ENCODE results near the gene KEAP1. TPM values are rescaled to one million over a fixed set of nuclear protein-coding genes. Genes with fewer than 3 reads are reported as not detected.

The KEAP1 gene
- total and polyA plus RNA-seq, 3 donors from 2014 or later, result 40.7 to 61.0 (median 54.1) TPM

DNA sequence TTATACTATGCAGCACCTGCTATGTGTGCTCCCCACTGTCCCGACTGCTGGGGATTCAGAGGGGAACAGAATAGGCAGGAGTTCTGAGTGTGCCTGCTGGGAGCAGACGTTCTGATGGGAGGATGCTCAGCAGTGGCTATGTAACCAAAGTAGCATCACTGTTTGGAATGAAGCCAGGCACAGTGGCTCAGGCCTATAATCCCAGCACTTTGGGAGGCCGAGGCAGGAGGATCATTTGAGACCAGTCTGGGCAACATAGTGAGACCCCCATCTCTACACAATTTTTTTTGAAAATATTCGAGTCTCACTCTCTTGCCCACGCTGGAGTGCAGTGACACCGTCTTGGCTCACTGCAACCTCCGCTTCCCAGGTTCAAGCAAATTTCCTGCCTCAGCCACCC is 46.6 kb upstream of the KEAP1 start:
- 79% methylated on average over 6 to 7 of the region's 7 CpGs for WGBS, 2 donors
- no peaks in the 10 kb centered on the region for H3K36me3 ChIP-seq (ENCODE audit: low read depth, missing control alignments)
- intact Hi-C loops (cut with DNase I; ENCODE audit: low total_unique reads), result no loop called here

GRCh38 chr19:10548746-10549276 is 45.7 kb upstream of the KEAP1 start:
- H3K4me3 ChIP-seq, result no peak overlapping the region
- H3K36me3 ChIP-seq (ENCODE audit: low read depth, missing control alignments), result no peaks in the 10 kb centered on the region
- WGBS, 2 donors, result 92 to 97% methylated on average over 15 to 18 of the region's 18 CpGs
- no peak overlapping the region for H3K27ac ChIP-seq
- H3K9me3 ChIP-seq, result no peaks in the 10 kb centered on the region
- intact Hi-C loops (cut with DNase I; ENCODE audit: low total_unique reads), result no loop called here
- no peak for DNase-seq
- TF ChIP-seq, protein P1, sequence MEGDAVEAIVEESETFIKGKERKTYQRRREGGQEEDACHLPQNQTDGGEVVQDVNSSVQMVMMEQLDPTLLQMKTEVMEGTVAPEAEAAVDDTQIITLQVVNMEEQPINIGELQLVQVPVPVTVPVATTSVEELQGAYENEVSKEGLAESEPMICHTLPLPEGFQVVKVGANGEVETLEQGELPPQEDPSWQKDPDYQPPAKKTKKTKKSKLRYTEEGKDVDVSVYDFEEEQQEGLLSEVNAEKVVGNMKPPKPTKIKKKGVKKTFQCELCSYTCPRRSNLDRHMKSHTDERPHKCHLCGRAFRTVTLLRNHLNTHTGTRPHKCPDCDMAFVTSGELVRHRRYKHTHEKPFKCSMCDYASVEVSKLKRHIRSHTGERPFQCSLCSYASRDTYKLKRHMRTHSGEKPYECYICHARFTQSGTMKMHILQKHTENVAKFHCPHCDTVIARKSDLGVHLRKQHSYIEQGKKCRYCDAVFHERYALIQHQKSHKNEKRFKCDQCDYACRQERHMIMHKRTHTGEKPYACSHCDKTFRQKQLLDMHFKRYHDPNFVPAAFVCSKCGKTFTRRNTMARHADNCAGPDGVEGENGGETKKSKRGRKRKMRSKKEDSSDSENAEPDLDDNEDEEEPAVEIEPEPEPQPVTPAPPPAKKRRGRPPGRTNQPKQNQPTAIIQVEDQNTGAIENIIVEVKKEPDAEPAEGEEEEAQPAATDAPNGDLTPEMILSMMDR (IDR thresholded peaks at IDR 0.05), result no peak
- TF ChIP-seq POLR2A (IDR thresholded peaks at IDR 0.05), result no peak
- H3K27me3 ChIP-seq, result no peaks in the 10 kb centered on the region
- H3K4me1 ChIP-seq, result peaks cover 6% of the 10 kb centered on the region

More for the DNA sequence above, 46.6 kb upstream of the KEAP1 start:
- TF ChIP-seq, protein P1 (IDR thresholded peaks at IDR 0.05), result no peak
- TF ChIP-seq POLR2A (IDR thresholded peaks at IDR 0.05), result no peak
- H3K4me3 ChIP-seq, result no peak overlapping the region
- H3K4me1 ChIP-seq, result peaks cover 4% of the 10 kb centered on the region
- H3K27ac ChIP-seq, result no peak overlapping the region
- no peak for DNase-seq
- H3K27me3 ChIP-seq, result no peaks in the 10 kb centered on the region
- no peaks in the 10 kb centered on the region for H3K9me3 ChIP-seq

DNA sequence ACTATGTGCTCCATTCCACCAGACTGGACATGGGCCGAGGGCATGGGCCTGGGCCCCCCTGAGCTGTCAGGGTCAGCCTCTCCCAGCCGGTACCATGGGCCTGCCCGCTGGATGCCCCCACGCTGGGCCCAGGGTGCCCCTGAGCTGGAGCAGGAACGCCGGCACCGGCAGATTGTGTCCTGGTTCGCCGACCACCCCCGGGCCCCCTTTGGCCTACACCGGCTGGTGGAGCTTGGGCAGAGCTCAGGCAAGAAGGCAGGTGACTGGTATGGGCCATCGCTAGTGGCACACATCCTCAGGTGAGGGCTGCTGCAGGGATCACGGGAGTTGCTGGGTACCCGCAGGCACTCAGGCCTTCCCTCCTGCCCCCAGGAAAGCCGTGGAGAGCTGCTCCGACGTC is 43.7 kb upstream of the KEAP1 start:
- intact Hi-C loops (cut with DNase I; ENCODE audit: low total_unique reads), result no loop called here
- no peak overlapping the region for H3K4me3 ChIP-seq
- no peak overlapping the region for H3K27ac ChIP-seq
- H3K36me3 ChIP-seq (ENCODE audit: low read depth, missing control alignments), result no peaks in the 10 kb centered on the region
- H3K9me3 ChIP-seq, result no peaks in the 10 kb centered on the region
- TF ChIP-seq POLR2A (IDR thresholded peaks at IDR 0.05), result no peak
- TF ChIP-seq, protein P1 (IDR thresholded peaks at IDR 0.05), result no peak
- WGBS, 2 donors, result 73 to 85% methylated on average over 2 to 8 of the region's 17 CpGs
- H3K4me1 ChIP-seq, result peaks cover 10% of the 10 kb centered on the region
- no peak for DNase-seq
- no peaks in the 10 kb centered on the region for H3K27me3 ChIP-seq

- TF ChIP-seq, protein P1 (IDR thresholded peaks at IDR 0.05), result no peak
- no peak for TF ChIP-seq POLR2A (IDR thresholded peaks at IDR 0.05)
- WGBS, 2 donors, result 29 to 37% methylated on average over 7 to 23 of the region's 23 CpGs
- Histone ChIP-seq H3K36me3 (ENCODE audit: low read depth, missing control alignments) (no peaks in the 10 kb centered on the region), H3K4me1 (peaks cover 10% of the 10 kb centered on the region), H3K27ac (no peak overlapping the region), H3K9me3 (no peaks in the 10 kb centered on the region), H3K27me3 (no peaks in the 10 kb centered on the region), H3K4me3 (peak overlapping the region; percentile 91 to 97)
- intact Hi-C loops (cut with DNase I; ENCODE audit: low total_unique reads), result no loop called here
- no peak for DNase-seq
These were observed 41.6 kb upstream of the KEAP1 start for GRCh38 chr19:10544753-10545251.

DNA sequence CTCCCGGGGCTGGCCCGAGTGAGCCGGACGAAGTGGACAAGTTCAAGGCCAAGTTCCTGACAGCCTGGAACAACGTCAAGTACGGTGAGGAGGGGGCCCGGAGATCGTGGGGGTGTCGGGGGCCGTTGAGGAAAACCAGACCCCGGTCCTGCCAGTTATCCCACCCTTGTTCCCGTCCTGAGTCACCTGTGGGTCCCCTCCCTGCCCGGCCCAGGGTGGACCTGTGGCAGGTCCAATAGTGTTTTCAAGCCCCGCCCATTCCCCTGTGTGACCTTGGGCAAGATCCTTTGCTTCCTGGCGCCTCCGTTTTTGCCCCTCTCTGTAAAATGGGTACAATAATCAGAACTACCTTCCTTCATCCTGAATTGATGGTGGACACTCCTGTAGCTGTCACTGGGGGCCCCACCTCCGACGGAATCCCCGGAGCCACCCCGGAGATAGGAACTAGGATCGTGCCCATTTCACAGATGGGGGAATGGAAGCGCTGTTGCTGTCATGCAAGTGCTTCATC is 41.1 kb upstream of the KEAP1 start:
- peak overlapping the region; percentile 91 to 92 for H3K27ac ChIP-seq
- intact Hi-C loops (cut with DNase I; ENCODE audit: low total_unique reads), result no loop called here
- 14 to 17% methylated on average over 10 to 22 of the region's 22 CpGs for WGBS, 2 donors

More for the DNA sequence above, 41.1 kb upstream of the KEAP1 start:
- Histone ChIP-seq H3K9me3 (no peaks in the 10 kb centered on the region), H3K4me1 (peaks cover 10% of the 10 kb centered on the region), H3K27me3 (no peaks in the 10 kb centered on the region), H3K36me3 (ENCODE audit: low read depth, missing control alignments) (no peaks in the 10 kb centered on the region), H3K4me3 (peak overlapping the region; percentile 91 to 97)
- DNase-seq, result peak; percentile 52
- TF ChIP-seq POLR2A (IDR thresholded peaks at IDR 0.05), result no peak
- TF ChIP-seq, protein P1 (IDR thresholded peaks at IDR 0.05), result no peak

Data from testis (tissue), 3 donors.